Hepatic stellate cell (primary cell): ENCODE data around the gene MINK1.
A peak's percentile ranks its signal among the peaks of the same experiment; 100 is the strongest.

Experiments
- DNase-seq: peaks from one replicate; pipeline ENCODE4 v3.0.0; 2011; ENCODE audit warnings: low spot score

Gene MINK1

DNA sequence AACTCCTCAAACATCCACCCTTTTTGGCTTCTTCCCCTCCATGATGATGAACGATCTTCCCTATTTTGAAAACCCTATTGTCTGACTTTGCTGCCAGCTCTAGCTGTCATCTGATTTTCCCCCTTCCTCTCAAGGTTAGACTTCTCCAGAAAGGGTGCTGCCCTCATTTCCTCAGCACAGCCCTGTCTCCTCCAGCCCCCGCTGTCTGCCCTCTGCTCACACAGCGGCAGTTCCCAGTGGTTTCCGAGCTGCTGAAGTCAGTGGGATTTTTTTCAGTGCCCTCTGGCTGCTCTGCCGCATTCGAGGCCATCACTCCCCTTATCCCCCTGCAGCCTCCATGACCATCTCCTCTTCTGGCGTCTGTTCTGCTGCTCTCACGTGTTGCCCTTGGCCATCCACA is 39.6 kb downstream of the MINK1 start:
- no peak for DNase-seq

DNA sequence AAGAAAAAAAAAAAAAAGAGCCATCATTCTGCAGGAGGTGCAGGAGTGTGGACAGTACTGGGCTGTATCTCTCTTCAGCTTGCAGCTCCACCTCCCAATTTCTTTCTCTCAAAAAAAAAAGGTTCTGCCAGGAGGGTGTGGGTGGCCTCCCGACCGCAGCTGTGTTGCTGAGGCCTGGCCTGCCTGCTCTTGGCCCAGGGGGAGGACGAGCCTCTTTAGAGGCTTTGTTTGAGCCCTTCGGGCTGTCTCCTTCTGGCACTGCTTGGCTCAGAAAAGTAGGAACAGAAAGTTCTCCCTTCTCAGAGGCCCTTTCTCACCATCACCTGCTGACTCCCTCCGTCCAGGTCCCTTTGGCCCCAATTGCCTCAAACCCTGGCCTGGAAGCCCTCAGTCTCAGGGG is 43.9 kb downstream of the MINK1 start:
- no peak for DNase-seq

DNA sequence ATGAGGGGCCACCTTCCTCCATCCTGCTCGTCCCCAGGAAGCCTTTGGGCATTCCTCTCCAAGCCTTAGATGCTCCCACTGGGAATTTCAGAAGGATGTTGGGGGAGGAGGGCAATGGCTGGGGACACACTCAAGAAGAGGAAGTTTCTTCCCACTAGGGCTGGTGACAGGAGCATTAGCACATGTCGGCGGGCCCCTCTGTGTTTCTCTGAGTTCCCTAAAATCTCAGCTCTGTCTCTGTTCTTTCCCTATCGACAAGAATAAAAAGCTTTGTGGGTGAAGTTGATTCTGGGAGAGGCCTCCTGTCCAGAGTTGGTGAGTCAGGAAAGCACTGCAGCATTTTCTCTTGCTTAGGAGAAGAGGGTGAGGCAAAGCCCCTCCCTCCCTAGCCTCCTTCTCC is 46.5 kb downstream of the MINK1 start:
- no peak for DNase-seq

DNA sequence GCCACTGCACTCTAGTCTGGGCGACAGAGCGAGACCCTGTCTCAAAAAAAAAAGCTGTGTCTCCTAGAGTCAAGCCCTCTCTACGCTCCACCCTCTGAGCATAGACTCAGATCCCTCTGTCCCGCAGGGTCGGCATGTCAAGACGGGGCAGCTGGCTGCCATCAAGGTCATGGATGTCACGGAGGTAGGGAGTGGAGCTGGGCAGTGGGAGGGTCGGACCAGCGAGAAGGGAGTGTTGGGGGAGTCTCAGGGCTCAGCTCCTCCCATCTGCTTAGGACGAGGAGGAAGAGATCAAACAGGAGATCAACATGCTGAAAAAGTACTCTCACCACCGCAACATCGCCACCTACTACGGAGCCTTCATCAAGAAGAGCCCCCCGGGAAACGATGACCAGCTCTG is 47.7 kb downstream of the MINK1 start:
- no peak for DNase-seq

DNA sequence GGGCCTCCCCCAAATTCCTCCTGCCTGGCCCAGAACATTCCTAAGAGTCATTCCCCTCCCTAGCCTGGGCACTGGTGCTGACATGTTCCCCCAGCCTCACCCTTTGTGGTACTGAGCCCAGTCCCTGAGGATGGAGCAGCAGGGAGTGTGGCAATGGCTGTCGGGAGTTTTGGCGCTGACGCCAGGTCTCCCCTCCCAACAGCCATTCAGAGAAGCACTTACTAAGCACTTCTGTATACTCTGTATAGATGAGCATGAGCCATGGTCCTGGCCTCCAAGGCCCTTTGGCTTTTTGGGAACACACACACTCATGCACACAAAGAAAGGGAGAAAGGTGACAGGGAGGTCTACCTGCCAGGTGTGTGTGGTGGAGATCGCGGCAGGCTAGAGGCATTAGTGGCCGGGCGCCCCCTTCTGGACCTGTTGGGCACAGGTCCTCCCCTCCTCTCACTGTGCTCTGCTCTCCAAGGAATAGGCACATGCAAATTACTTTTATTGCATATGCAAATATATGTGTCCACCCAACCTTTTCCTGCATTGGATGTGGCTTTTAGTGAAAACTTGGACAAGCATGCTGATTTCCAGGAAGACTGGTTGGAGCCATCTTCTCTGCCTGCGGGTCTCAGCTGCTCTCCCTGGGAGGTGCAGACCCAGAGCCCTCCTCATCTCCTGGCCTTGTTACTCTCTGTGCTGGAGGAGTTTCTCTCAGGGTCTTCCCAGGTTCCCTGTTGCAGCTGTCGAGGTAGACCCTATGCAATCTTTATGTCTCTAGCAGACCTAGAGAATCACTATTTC is 48.8 kb downstream of the MINK1 start:
- DNase-seq: peak; percentile 61

DNA sequence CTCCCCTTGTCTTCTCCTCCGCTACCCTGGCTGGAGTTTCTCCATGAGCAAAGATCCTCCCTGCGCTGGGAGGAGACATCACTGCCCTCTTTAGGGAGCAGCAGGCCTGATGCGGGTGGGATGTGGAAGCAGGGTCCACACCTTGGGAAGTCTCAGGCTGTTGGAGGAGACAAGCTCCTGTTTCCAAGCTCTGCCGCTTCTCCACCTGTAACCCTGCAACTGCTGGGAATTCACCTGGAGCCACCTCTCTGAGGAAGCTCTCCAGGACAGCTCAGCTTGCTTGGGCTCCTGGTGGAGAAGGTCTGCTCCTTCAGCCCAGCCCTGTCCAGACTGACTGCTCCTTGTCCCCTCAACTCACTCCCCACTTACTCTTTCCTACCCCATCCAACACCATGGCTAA is 51.3 kb downstream of the MINK1 start:
- DNase-seq: no peak

DNA sequence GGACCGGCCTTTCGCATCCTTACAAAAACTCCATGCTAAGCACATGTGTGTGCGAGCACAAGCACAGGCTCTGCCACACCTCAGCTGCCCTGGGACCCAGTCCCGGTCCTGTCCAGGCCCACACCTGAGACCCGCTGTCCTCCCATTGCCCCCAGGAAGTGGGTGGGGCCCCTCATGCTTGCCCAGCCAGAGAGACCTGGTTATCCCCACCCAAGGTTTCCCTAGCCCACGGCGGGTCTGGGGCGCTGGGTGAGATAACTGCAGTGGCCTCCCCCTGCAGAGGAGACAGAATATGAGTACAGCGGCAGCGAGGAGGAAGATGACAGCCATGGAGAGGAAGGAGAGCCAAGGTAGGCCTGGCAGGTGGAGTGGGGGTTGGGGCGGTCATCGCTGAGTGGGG is 53.7 kb downstream of the MINK1 start:
- DNase-seq: no peak

DNA sequence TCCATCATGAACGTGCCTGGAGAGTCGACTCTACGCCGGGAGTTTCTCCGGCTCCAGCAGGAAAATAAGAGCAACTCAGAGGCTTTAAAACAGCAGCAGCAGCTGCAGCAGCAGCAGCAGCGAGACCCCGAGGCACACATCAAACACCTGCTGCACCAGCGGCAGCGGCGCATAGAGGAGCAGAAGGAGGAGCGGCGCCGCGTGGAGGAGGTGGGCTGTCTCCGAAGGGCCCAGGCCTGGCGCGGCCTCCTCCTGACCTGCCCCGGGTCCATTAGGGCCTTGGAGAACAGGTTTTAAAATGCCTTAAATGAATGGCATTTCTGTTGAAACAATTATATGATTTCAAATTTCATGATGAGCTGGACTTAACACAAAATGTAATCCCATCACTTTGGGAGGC is 54.4 kb downstream of the MINK1 start:
- DNase-seq: no peak

DNA sequence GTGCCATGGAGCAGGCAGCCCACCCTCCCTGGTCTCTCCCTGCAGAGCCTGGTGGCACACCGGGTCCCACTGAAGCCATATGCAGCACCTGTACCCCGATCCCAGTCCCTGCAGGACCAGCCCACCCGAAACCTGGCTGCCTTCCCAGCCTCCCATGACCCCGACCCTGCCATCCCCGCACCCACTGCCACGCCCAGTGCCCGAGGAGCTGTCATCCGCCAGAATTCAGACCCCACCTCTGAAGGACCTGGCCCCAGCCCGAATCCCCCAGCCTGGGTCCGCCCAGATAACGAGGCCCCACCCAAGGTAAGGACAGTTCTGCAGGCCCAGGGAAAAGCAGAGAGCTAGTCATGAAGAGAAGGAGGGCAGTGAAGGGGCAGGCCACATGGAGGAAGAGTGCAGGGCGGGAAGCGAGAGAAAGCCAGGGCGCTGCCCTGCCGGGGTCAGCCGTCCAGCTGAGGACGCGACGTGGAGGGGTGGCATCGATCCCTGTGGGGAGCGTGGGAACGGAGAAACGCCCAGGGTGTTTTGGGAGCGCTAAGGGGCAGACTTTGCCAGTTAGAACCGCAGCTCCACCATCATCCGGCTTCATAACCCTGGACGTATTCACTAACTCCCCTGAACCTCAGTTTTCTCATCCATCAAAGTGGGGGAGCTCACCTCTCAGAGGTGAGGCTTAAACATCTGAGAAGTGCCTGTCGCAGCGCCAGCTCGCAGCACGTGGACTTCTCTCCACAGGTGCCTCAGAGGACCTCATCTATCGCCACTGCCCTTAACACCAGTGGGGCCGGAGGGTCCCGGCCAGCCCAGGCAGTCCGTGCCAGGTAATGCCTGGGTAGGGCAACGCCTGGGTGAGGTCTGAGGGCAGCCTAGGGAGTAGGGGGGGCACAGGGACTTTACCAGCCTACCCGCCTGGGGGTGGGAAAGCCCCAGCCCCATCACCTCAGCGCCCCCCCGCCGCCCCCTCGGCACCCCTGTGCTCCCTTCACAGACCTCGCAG is 58.6 kb downstream of the MINK1 start:
- no peak for DNase-seq

DNA sequence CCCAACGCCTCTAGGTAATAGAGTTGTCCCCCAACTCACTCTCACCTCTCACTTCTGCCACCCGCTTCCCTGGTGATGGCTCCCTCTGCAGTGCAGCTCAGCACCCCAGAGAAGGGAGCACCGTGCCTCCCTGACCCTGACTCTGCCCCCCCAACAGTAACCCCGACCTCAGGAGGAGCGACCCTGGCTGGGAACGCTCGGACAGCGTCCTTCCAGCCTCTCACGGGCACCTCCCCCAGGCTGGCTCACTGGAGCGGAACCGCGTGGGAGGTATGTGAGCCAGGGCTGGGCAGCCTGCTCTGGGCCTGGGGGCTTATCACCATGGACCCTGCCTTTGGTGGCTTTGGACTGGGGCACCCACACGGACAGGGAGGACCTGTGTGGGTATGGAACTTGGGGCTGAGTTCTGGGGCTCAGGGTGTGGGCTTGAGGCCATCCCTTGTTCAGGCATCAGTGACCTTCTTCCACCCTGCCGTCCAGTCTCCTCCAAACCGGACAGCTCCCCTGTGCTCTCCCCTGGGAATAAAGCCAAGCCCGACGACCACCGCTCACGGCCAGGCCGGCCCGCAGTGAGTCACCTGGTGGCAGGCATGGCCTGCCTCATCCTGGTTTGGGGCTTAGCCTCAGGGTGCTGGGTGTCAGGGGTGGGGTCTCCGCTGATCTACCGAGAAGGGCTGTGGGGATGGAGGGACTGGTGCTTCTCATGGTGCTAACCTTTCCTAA is 59.5 kb downstream of the MINK1 start:
- no peak for DNase-seq

DNA sequence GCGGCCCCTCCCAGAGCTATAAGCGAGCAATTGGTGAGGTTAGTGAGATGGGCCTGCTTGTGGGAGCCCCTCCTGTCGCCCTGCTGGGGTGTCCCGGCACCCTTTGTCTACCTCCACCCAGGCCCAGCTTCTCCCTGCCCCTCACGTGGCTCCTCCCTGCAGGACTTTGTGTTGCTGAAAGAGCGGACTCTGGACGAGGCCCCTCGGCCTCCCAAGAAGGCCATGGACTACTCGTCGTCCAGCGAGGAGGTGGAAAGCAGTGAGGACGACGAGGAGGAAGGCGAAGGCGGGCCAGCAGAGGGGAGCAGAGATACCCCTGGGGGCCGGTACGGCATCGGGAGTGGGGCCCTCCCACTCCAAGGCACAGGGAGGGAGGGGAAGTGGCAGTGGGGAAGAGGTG is 60.1 kb downstream of the MINK1 start:
- no peak for DNase-seq

DNA sequence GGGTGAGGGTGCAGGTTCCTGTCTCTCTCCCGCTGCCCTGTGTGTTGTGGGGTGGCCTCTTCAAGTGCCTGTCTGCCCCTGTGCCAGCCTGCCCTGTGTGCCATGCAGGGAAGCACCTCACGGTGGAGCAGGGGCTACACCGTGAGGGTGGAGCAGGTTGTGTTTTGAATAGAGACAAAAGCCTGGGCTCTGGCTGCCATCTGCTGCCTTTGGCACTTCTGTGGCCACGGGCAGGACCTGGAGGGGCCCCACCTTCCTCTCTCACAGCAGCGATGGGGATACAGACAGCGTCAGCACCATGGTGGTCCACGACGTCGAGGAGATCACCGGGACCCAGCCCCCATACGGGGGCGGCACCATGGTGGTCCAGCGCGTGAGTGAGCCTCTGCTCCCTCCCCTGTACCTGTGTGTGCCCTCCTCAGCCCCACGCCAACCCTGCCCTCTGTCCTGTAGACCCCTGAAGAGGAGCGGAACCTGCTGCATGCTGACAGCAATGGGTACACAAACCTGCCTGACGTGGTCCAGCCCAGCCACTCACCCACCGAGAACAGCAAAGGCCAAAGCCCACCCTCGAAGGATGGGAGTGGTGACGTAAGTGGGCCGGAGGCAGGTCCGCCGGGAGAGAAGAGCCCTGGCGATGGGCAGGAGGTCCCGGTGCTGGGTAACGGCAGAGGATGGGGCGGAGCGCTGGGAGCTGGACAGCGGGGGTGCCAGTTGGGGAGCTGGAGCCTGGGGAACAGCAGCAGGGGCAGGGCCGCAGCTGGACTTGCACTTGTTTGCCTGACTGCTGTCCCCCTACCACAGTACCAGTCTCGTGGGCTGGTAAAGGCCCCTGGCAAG is 60.8 kb downstream of the MINK1 start:
- DNase-seq: no peak

DNA sequence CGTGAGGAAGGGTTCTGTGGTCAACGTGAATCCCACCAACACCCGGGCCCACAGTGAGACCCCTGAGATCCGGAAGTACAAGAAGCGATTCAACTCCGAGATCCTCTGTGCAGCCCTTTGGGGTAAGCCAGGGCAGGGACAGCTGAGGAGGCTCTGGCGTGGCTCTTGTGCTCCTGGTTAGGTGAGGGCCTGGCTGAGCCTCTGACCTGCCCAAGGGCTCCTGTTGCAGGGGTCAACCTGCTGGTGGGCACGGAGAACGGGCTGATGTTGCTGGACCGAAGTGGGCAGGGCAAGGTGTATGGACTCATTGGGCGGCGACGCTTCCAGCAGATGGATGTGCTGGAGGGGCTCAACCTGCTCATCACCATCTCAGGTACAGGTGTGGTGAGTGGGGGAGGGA is 62.0 kb downstream of the MINK1 start:
- DNase-seq: no peak

DNA sequence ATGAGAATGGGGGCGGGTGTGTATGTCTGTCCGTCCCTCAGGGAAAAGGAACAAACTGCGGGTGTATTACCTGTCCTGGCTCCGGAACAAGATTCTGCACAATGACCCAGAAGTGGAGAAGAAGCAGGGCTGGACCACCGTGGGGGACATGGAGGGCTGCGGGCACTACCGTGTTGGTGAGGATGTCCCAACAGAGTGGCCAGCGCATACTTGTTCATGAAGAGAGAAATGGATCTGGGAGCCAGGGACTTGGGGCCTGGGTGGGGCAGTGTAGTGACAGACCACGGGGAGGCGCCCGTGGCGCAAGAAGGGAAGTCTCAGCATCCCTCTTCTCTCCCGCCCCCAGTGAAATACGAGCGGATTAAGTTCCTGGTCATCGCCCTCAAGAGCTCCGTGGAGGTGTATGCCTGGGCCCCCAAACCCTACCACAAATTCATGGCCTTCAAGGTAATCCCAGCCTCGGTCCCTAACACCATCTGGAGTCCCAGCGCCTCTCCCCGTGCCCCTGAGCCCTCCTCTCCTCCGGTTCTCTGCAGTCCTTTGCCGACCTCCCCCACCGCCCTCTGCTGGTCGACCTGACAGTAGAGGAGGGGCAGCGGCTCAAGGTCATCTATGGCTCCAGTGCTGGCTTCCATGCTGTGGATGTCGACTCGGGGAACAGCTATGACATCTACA is 62.7 kb downstream of the MINK1 start:
- DNase-seq: no peak

DNA sequence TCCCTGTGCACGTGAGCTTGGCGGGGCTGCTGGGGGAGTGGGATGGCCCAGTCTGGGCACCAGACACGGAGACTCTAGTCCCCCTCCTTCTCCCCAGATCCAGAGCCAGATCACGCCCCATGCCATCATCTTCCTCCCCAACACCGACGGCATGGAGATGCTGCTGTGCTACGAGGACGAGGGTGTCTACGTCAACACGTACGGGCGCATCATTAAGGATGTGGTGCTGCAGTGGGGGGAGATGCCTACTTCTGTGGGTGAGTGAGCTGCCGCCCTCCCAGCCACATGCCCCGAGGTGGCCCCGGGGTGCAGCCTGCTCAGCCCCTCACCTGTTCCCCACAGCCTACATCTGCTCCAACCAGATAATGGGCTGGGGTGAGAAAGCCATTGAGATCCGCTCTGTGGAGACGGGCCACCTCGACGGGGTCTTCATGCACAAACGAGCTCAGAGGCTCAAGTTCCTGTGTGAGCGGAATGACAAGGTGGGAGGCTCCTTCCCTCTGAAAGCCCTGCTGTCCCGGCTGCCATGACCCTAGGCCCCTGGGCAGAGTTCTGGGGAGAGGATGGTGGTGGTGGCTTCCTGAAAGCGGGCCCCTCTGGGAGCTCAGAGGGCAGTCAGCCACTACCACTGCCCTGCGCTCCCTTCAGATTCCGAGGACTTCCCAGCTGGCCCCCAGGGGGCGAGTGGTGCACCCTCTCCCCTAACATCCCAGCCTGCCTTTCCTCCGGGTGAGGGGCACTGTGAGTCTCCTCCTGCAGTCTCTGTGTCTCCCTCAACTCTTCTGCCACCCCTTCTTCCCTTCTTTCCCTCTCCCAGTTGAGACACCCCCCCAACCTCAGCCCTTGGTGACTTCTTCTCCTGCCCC is 63.4 kb downstream of the MINK1 start:
- no peak for DNase-seq

DNA sequence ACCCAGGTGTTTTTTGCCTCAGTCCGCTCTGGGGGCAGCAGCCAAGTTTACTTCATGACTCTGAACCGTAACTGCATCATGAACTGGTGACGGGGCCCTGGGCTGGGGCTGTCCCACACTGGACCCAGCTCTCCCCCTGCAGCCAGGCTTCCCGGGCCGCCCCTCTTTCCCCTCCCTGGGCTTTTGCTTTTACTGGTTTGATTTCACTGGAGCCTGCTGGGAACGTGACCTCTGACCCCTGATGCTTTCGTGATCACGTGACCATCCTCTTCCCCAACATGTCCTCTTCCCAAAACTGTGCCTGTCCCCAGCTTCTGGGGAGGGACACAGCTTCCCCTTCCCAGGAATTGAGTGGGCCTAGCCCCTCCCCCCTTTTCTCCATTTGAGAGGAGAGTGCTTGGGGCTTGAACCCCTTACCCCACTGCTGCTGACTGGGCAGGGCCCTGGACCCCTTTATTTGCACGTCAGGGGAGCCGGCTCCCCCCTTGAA is 64.1 kb downstream of the MINK1 start:
- no peak for DNase-seq

DNA sequence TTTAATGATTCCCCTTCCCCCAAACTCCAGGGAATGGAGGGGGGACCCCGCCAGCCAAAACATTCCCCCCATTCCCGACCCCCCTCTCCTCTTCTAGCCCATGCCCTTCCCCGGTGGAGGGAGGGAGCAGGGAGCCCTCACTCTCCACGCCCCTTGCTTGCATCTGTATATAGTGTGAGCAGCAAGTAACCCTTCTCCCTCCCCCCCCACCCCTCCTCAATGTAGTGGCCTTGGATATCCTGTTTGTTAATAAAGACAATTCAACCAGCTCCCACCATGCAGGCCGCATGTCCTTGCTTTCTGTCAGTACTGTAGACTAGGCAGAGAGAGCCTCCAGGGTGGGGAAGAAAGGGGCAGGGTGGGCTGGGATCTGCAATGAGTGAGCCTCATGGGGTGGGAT is 64.6 kb downstream of the MINK1 start:
- DNase-seq: no peak

DNA sequence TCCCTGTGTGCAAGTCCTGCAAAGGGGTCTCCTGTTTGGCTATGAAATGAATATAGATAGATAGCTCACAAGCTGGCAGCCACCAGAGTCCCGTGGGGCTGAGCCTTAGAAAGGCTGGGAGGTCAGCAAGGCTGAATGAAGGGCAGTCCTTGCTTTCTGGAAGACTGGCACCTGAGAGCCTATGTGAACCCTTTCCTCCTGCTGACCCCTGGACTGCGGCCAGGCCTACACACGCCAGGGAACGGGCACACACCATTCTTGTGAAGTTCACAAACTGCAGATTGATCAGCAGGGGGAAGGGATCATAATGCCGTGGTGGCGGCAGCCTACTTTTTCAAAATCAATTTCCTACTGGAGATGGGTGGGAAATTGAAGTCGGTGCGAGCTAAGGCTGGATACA is 65.2 kb downstream of the MINK1 start:
- DNase-seq: no peak

DNA sequence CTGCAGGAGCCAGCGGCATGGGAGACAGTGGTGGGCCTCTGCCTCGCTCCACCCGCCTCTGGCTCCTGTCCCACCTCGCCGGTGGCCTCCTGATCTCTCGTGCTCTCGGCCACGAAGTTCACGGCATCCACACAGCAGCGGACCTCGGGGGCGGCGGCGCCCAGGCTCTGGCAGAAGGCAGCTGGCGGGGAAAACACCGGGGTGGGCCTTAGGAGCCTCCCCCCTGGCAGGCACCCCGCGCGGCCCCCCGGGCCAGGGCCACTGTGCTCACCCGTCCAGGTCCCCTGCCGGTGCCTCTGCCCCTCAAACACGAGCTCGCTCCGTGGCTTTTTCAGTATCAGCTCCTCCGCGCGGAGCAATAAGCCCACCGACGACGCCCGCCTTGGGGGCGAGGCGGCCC is 65.8 kb downstream of the MINK1 start:
- DNase-seq: no peak
